ENCODE data around the gene LCT. TPM values are rescaled to one million over a fixed set of nuclear protein-coding genes. Genes with fewer than 3 reads are reported as not detected.
A peak's percentile ranks its signal among the peaks of the same experiment; 100 is the strongest.

Gene LCT
- total RNA-seq, 1 experiment from 2014 or later = 0.04 TPM

GRCh38 chr2:135744760-135745314 lies 92.1 kb downstream of the LCT start:
- TF ChIP-seq CTCF (conservative IDR thresholded peaks at IDR 0.05) = peak; percentile 49; the same call in 2 of the 3 replicates
- Histone ChIP-seq H3K79me2 (ENCODE audit: insufficient read depth, low read length) (peaks cover 18% of the 10 kb centered on the region; the same call in 1 of the 2 replicates), H2BK5ac (ENCODE audit: insufficient read length, low read length) (no peak overlapping the region), H3K9ac (ENCODE audit: extremely low read depth, insufficient read length, low read length) (no peak overlapping the region), H3K14ac (ENCODE audit: insufficient read depth, low read length) (no peak overlapping the region), H4K20me1 (ENCODE audit: control insufficient read depth, insufficient read depth, insufficient read length) (no peaks in the 10 kb centered on the region), H2AFZ (ENCODE audit: low read length) (no peak overlapping the region), H3K4me1 (ENCODE audit: insufficient read depth, low read length) (no peaks in the 10 kb centered on the region), H2BK20ac (ENCODE audit: low read depth, low read length, poor library complexity, severe bottlenecking) (no peak overlapping the region), H3K4ac (ENCODE audit: low read depth, low read length) (no peak overlapping the region), H3K9me3 (ENCODE audit: control insufficient read depth, low read depth, low read length) (no peaks in the 10 kb centered on the region), H2BK12ac (ENCODE audit: insufficient read length, low read depth, low read length) (no peak overlapping the region), H4K5ac (ENCODE audit: insufficient read length, low read depth, low read length) (no peak overlapping the region), H4K8ac (replicated peaks; ENCODE audit: insufficient read length, low read depth, low read length) (no peak overlapping the region), H3K4me2 (ENCODE audit: insufficient read depth, insufficient read length, low read length) (no peak overlapping the region), H3K79me1 (ENCODE audit: insufficient read depth, low read depth, low read length, poor library complexity, severe bottlenecking) (no peaks in the 10 kb centered on the region), H3T11ph (ENCODE audit: low read length) (no peak overlapping the region), H3K56ac (ENCODE audit: insufficient read length, low read depth, low read length) (no peak overlapping the region), H3K23me2 (ENCODE audit: insufficient read length, low read depth, low read length, poor library complexity, severe bottlenecking) (no peaks in the 10 kb centered on the region), H3K18ac (ENCODE audit: insufficient read length, low read depth, low read length) (no peak overlapping the region), H4K91ac (ENCODE audit: insufficient read length, low read depth, low read length) (no peak overlapping the region), H3K27ac (ENCODE audit: insufficient read length, low read depth, low read length) (no peak overlapping the region), H2AK5ac (ENCODE audit: insufficient read length, low read length) (no peak overlapping the region), H2BK120ac (ENCODE audit: low read depth, low read length, poor library complexity, severe bottlenecking) (no peak overlapping the region), H3K23ac (ENCODE audit: insufficient read length, low read depth, low read length) (no peak overlapping the region), H2BK15ac (ENCODE audit: low read depth, low read length) (no peak overlapping the region), H3K27me3 (ENCODE audit: insufficient read depth, low read length) (no peaks in the 10 kb centered on the region)
- Mint-ChIP-seq H3K36me3 (ENCODE audit: insufficient read depth in 1 of 3, low read depth in 3 of 3) (peaks cover 9 to 24% (median 18%) of the 10 kb centered on the region in 3 experiments; a peak in 6 of 7 replicates), H3K4me3 (no peak overlapping the region; a peak in 1 of 5 replicates), H3K27ac (no peak overlapping the region; a peak in 1 of 7 replicates), H3K9me3 (no peaks in the 10 kb centered on the region), H3K4me1 (peaks cover 16 to 17% of the 10 kb centered on the region in 2 experiments), H3K27me3 (ENCODE audit: low read depth) (no peaks in the 10 kb centered on the region)
- peak; percentile 44 for DNase-seq
- WGBS (ENCODE audit: extremely low coverage, insufficient read length, low lambda C conversion rate) = no CpG with 5 or more reads among the region's 5 CpGs

Measured in H9 (cell line).